KOPT-K1 (cell line): ENCODE data around the gene ATOH8.

Source experiments
- H3K27ac ChIP-seq: fragments of 200-600 bp; sonication (generic); 2 replicates; pipeline ENCODE4 v1.5.1; 2016; ENCODE audit warnings: antibody characterized with exemption, mild to moderate bottlenecking, low read depth, low read length; ENCODE audit not compliant: poor library complexity, severe bottlenecking
- H3K36me3 ChIP-seq: fragments of 200-600 bp; sonication (generic); 2 replicates; pipeline ENCODE4 v1.5.1; 2017; ENCODE audit warnings: antibody characterized with exemption, mild to moderate bottlenecking, low read length, moderate library complexity; ENCODE audit not compliant: insufficient read depth
- H3K9me3 ChIP-seq: fragments of 200-600 bp; sonication (generic); 2 replicates; pipeline ENCODE4 v1.5.1; 2017; ENCODE audit warnings: antibody characterized with exemption, low read length, mild to moderate bottlenecking; ENCODE audit not compliant: insufficient read depth, poor library complexity, severe bottlenecking

The ATOH8 gene, protein sequence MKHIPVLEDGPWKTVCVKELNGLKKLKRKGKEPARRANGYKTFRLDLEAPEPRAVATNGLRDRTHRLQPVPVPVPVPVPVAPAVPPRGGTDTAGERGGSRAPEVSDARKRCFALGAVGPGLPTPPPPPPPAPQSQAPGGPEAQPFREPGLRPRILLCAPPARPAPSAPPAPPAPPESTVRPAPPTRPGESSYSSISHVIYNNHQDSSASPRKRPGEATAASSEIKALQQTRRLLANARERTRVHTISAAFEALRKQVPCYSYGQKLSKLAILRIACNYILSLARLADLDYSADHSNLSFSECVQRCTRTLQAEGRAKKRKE

DNA sequence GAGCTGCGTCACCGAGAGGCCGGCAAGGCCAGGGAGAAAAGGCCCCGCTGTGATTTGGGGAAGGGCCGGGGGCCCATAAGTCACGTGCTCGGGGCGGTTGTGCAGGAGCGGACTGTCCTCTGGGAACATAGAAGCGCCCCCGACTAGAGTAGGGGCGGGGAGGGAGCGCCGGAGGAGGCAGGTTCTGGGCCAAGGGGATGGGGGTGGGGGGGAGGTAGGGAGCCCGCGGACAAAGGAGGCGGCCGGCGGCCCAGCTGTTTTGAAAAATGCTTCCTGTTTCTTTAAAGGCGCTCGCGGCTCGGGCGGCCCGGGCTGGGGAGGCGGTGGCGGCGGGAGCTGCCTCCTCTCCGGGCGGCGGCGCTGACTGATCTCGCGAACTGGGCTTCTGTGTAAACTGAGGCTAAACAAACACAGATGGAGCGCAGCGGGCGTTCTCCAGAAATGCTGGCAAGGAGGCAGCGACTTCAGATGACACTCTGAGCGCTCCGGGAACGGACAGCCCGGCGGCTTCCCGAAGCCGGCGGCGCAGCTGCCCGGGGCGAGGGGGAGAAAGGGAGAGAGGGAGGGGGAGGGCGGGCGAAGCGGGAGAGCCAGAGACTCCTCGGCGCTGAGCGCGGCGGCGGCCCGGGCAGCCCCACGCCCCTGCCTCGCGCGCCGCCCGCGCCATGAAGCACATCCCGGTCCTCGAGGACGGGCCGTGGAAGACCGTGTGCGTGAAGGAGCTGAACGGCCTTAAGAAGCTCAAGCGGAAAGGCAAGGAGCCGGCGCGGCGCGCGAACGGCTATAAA, at the start of gene ATOH8:
Gene ATOH8 (plus strand): TSS at position 467 of the 788 bp plus-strand sequence. CDS start 199 bp downstream, at position 666.
- no peak within 1 kb of the TSS for H3K27ac ChIP-seq

GRCh38 chr2:85704038-85704437, 49.8 kb upstream of the ATOH8 start:
- Histone ChIP-seq H3K9me3 (no peaks in the 10 kb centered on the region), H3K36me3 (no peaks in the 10 kb centered on the region), H3K27ac (no peak overlapping the region)

More for the DNA sequence above, at the start of gene ATOH8:
- H3K9me3 ChIP-seq, result no peaks in the 10 kb centered on the region
- H3K36me3 ChIP-seq, result no peaks in the 10 kb centered on the region

GRCh38 chr2:85704800-85705679, 48.8 kb upstream of the ATOH8 start:
- H3K36me3 ChIP-seq, result no peaks in the 10 kb centered on the region
- no peaks in the 10 kb centered on the region for H3K9me3 ChIP-seq
- peak overlapping the region; percentile 44 for H3K27ac ChIP-seq

DNA sequence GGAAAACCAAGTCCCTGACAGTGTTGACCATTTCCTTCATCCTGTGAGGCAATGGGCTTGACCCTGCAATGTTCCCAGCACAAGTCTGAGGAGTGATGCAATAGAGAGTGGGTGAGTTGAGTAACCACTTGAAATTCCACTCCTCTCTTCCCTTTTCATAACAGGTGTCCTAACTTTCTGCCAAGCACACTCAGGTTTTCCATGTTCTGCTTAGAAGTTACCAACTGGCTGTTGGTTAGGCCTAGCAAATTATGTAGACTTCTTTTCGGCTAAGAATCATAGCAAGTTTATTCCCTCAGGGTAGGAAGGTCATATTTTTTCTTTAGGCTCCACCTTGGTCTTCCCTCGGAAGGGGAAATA, 48.1 kb upstream of the ATOH8 start:
- Histone ChIP-seq H3K36me3 (no peaks in the 10 kb centered on the region), H3K9me3 (no peaks in the 10 kb centered on the region), H3K27ac (peak overlapping the region; percentile 44)

- Histone ChIP-seq H3K27ac (peak overlapping the region; percentile 44), H3K9me3 (no peaks in the 10 kb centered on the region), H3K36me3 (no peaks in the 10 kb centered on the region)
These were observed 47.7 kb upstream of the ATOH8 start for GRCh38 chr2:85706063-85706462.

GRCh38 chr2:85706599-85707296, 47.0 kb upstream of the ATOH8 start:
- no peaks in the 10 kb centered on the region for H3K36me3 ChIP-seq
- H3K27ac ChIP-seq, result peak overlapping the region; percentile 16
- H3K9me3 ChIP-seq, result no peaks in the 10 kb centered on the region

GRCh38 chr2:85707304-85707703, 46.5 kb upstream of the ATOH8 start:
- H3K36me3 ChIP-seq, result no peaks in the 10 kb centered on the region
- peak overlapping the region; percentile 16 for H3K27ac ChIP-seq
- no peaks in the 10 kb centered on the region for H3K9me3 ChIP-seq

GRCh38 chr2:85708641-85709040, 45.1 kb upstream of the ATOH8 start:
- Histone ChIP-seq H3K27ac (no peak overlapping the region), H3K9me3 (no peaks in the 10 kb centered on the region)

GRCh38 chr2:85709401-85709811, 44.4 kb upstream of the ATOH8 start:
- Histone ChIP-seq H3K9me3 (no peaks in the 10 kb centered on the region), H3K36me3 (no peaks in the 10 kb centered on the region), H3K27ac (no peak overlapping the region)

More at GRCh38 chr2:85708641-85709040, 45.1 kb upstream of the ATOH8 start:
- no peaks in the 10 kb centered on the region for H3K36me3 ChIP-seq

DNA sequence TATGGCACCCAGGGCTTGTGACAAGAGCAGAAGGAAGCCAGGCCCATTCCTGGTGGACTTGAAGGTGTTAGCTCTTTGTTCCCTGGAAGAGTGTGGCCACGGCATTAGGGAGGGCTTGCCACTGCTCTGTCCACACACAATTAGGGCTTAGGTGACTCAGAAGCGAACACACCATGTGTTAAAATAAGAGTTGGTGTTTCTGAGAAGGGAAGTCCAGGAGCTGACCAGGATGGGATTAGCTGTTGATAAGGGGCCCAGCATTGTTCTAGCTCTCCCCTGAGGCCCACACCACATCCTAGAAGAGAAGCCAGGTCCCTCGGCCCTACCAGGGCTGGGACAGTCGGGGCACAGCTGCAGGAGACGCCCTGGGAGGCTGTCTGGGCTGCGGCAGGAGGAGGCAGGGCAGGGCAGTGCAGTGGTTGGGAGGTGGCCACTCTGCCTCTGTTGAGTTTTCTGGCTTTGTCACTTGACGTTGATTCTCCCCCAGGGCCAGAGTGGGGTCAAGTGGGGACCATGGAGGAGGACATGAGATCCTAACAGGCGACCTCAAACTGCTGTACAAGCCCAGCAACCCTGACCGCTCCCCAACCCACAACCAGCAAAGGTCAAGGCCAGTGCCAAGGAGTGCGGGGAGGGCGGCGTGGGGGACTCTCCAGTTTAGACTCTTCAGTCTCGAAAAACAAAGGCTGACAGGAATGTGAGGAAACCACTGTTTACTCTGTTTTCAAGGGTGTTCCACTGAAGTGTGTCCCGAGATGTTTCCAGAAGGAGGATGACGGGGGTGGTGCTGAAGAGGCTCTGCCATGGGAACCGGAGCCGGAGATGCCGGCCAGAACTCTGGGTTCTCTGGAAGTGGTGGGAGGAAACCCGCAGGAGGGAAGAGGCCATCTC, 42.9 kb upstream of the ATOH8 start:
- Histone ChIP-seq H3K9me3 (no peaks in the 10 kb centered on the region), H3K36me3 (no peaks in the 10 kb centered on the region), H3K27ac (no peak overlapping the region)

DNA sequence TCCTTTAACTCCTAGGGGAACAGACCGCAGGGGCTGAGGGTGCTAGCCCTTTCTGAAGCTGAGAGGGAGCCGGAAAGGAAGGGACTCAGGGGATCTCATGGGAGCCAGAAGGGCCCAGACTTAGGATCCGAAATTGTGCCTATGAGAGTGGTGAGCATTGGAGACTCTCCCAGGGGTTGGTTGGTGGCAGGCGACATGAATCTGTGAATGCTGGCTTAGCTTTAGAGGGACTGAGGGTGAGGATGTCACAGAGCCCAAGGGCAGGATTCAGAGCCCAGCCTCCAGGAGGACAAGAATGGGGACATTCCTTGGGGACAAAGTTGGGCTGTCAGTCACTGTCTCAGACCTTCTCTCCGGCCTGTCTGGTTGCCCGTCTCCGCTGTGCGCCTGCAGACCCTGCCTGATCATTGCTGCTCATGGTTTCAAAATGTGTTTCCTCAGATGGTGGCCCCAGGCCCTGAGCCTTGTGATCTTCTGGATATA, 42.2 kb upstream of the ATOH8 start:
- Histone ChIP-seq H3K9me3 (no peaks in the 10 kb centered on the region), H3K27ac (no peak overlapping the region)

GRCh38 chr2:85712336-85712735, 41.5 kb upstream of the ATOH8 start:
- Histone ChIP-seq H3K27ac (no peak overlapping the region), H3K36me3 (no peaks in the 10 kb centered on the region), H3K9me3 (no peaks in the 10 kb centered on the region)

More for the DNA sequence above, 42.2 kb upstream of the ATOH8 start:
- H3K36me3 ChIP-seq, result no peaks in the 10 kb centered on the region

DNA sequence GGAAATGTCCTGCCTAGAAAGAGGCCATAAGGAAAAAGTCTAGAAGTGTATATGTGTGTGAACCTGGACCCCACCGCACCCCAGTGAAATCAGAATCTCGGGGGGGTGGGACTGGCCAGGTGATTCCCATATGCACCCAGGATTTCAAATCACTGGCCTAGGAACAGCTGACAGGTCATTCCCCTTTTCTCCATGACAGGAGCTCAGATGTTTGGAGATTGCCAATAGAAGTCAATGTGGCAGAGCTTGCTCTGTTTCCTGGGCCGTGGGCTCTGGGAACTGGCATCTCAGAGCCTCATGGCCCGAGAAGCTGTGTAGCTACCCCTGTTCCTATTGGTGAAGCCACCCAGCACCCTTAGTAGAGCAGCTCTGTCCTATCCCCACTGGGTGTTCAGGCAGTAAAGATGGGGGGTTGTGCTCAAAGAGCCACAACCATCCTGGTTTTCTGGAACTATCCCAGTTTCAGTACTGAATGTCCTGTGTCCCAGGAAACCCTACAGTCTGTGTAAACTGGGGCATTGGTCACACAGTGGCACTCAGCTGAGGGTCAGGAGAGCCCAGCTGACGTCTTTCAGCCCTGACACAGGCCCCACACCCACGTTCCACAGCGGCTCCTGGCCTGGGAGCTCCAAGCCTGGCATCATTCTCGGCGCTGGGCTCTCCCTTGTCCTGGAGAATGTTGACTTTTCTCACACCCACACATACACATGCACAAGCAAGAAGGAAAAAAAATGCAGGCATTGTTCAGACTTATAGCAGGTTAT, 40.8 kb upstream of the ATOH8 start:
- Histone ChIP-seq H3K9me3 (no peaks in the 10 kb centered on the region), H3K27ac (no peak overlapping the region), H3K36me3 (no peaks in the 10 kb centered on the region)
